K562 (cell line): ENCODE measurements around the gene CADM2. TPM values are rescaled to one million over a fixed set of nuclear protein-coding genes. Genes with fewer than 3 reads are reported as not detected.

Experiments used
- AFF4 ChIP-seq: sonication (generic); formaldehyde crosslinking; IDR thresholded peaks from 2 replicates; pipeline ENCODE4 v1.8.0; 2023; ENCODE audit warnings: mild to moderate bottlenecking, missing genetic modification reagents
- ETV6 ChIP-seq, 3 experiments: fragments of 150-350 bp in 1 of 3; sonication (generic) in 1 of 3; formaldehyde crosslinking in 1 of 3; IDR thresholded peaks; 2 replicates each; pipeline versions ENCODE4 v1.6.1 to v1.8.0; 2014 to 2022; ENCODE audit warnings: borderline replicate concordance in 2 of 3, low read depth in 2 of 3, antibody characterized with exemption in 1 of 3, low read length in 1 of 3, mild to moderate bottlenecking in 1 of 3, missing genetic modification reagents in 1 of 3
- MBD2 ChIP-seq: sonication (generic); IDR thresholded peaks from 2 replicates; pipeline ENCODE4 v1.6.1; 2016; ENCODE audit warnings: low read depth, borderline replicate concordance
- PCBP1 ChIP-seq: fragments of 200-400 bp; formaldehyde crosslinking; IDR thresholded peaks from 2 replicates; pipeline ENCODE4 v1.6.1; 2018; ENCODE audit warnings: mild to moderate bottlenecking, low read depth, low read length; ENCODE audit not compliant: poor library complexity, severe bottlenecking
- PYGO2 ChIP-seq: fragments of 450-650 bp; IDR thresholded peaks from 2 replicates; pipeline ENCODE4 v1.6.1; 2016; ENCODE audit warnings: mild to moderate bottlenecking, missing genetic modification characterization, moderate library complexity, missing compliant biosample characterization
- ZNF143 ChIP-seq: sonication (generic); formaldehyde crosslinking; IDR thresholded peaks from 2 replicates; pipeline ENCODE4 v1.9.0; 2022; ENCODE audit warnings: mild to moderate bottlenecking, missing genetic modification reagents
- ZNF347 ChIP-seq: fragments of 450-650 bp; formaldehyde crosslinking; IDR thresholded peaks from 2 replicates; pipeline ENCODE4 v1.4.0; 2020; ENCODE audit warnings: low read depth, mild to moderate bottlenecking, moderate library complexity
- ZNF76 ChIP-seq: fragments of 250-450 bp; sonication (Bioruptor Pico); IDR thresholded peaks from 2 replicates; pipeline ENCODE4 v1.4.0; 2020; ENCODE audit warnings: mild to moderate bottlenecking, moderate library complexity, borderline replicate concordance
- polyA plus RNA-seq, 8 experiments: library from polyadenylated mRNA; depleted of rRNA in 4 of 8; stranded (reverse) in 5 of 8; unstranded in 3 of 8; fragments of >200 nt; fragmentation: Nextera tagmentation in 2 of 8; fragmentation: Illumina TruSeq in 1 of 8; extraction: Ambion mirVana in 2 of 8; extraction: Trizol in 1 of 8; gene quantifications; 2 replicates each; pipeline versions ENCODE4 v1.2.1 to v1.2.3, GENCODE V29; 2011 to 2014; ENCODE audit warnings: inconsistent platforms in 1 of 8, missing spikeins in 1 of 8
- total RNA-seq, 7 experiments: library from RNA; depleted of rRNA in 6 of 7; stranded (reverse); fragments of >200 nt in 6 of 7; fragmentation: Illumina TruSeq in 2 of 7; extraction: Trizol in 2 of 7; gene quantifications; 2 replicates each; pipeline versions ENCODE4 v1.2.1 to v1.2.3, GENCODE V29; 2011 to 2021; ENCODE audit warnings: low replicate concordance in 1 of 7
- TF ChIP-seq, protein P1 (sequence below): fragments of 200-800 bp; sonication (Bioruptor generic); IDR thresholded peaks from 2 replicates; pipeline ENCODE4 v1.6.1; 2016; ENCODE audit warnings: missing genetic modification characterization, missing compliant biosample characterization

The CADM2 gene
- total and polyA plus RNA-seq, 9 of the 15 experiments (the other 6 are each of a cell fraction or from before 2014, with no cell fraction given), result 0.11 to 3.2 (median 0.95) TPM

DNA sequence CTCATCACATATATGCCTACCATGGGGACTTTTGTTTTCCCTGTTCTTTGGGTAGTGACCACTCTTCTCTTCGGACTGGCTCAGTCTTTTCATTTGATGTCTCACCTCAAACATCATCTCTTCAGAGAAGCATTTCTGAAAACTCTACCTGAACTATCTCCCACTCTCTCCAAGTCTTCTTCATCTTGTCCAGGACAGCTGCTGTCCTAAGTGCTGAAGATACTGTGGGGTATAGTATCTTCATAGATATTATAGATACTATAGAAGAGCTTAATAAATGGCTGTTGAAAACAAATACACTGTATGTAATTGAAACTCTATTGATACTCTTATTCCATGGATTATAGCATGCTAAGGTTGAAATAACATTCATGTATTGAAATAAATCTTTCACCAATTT, 672.3 kb downstream of the CADM2 start (continued):
- TF ChIP-seq, protein P1, sequence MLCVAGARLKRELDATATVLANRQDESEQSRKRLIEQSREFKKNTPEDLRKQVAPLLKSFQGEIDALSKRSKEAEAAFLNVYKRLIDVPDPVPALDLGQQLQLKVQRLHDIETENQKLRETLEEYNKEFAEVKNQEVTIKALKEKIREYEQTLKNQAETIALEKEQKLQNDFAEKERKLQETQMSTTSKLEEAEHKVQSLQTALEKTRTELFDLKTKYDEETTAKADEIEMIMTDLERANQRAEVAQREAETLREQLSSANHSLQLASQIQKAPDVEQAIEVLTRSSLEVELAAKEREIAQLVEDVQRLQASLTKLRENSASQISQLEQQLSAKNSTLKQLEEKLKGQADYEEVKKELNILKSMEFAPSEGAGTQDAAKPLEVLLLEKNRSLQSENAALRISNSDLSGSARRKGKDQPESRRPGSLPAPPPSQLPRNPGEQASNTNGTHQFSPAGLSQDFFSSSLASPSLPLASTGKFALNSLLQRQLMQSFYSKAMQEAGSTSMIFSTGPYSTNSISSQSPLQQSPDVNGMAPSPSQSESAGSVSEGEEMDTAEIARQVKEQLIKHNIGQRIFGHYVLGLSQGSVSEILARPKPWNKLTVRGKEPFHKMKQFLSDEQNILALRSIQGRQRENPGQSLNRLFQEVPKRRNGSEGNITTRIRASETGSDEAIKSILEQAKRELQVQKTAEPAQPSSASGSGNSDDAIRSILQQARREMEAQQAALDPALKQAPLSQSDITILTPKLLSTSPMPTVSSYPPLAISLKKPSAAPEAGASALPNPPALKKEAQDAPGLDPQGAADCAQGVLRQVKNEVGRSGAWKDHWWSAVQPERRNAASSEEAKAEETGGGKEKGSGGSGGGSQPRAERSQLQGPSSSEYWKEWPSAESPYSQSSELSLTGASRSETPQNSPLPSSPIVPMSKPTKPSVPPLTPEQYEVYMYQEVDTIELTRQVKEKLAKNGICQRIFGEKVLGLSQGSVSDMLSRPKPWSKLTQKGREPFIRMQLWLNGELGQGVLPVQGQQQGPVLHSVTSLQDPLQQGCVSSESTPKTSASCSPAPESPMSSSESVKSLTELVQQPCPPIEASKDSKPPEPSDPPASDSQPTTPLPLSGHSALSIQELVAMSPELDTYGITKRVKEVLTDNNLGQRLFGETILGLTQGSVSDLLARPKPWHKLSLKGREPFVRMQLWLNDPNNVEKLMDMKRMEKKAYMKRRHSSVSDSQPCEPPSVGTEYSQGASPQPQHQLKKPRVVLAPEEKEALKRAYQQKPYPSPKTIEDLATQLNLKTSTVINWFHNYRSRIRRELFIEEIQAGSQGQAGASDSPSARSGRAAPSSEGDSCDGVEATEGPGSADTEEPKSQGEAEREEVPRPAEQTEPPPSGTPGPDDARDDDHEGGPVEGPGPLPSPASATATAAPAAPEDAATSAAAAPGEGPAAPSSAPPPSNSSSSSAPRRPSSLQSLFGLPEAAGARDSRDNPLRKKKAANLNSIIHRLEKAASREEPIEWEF (CRISPR knock-in tag), result no peak
- TF ChIP-seq ZNF347 (CRISPR knock-in tag) (no peak), ZNF76 (CRISPR knock-in tag) (no peak), AFF4 (CRISPR knock-in tag) (no peak), PYGO2 (tag) (no peak), ZNF143 (CRISPR knock-in tag) (no peak), ETV6 (IDR thresholded peaks at IDR 0.05; ENCODE audit: borderline replicate concordance in 1 of 2, low read depth in 2 of 2, low read length in 1 of 2) (no peak), ETV6 (CRISPR knock-in tag; IDR thresholded peaks at IDR 0.05; ENCODE audit: borderline replicate concordance) (no peak), MBD2 (no peak), PCBP1 (no peak)
